Gastrocnemius medialis (tissue), 4 donors: ENCODE data around the gene TANGO2. TPM values are rescaled to one million over a fixed set of nuclear protein-coding genes. Genes with fewer than 3 reads are reported as not detected.

Source experiments
- ATAC-seq, 2 donors: fragments of 150-250 bp; one replicate each; pipeline ENCODE4 v1.9.1; 2016
- DNase-seq, 2 donors: peaks; one replicate each; pipeline ENCODE4 v3.0.0-alpha.2; 2019
- H3K27ac ChIP-seq, 4 donors: fragments of 200-600 bp; sonication (generic); 1 replicate in 1 of 4; 2 replicates in 3 of 4; pipeline ENCODE4 v1.5.1; 2016 to 2018; ENCODE audit warnings: mild to moderate bottlenecking in 2 of 4, moderate library complexity in 1 of 4
- H3K27me3 ChIP-seq, 3 donors: fragments of 200-600 bp; sonication (generic) in 2 of 3; 1 replicate in 1 of 3; 2 replicates in 2 of 3; pipeline versions ENCODE4 v1.5.1 to v1.6.0; 2016 to 2019; ENCODE audit warnings: mild to moderate bottlenecking in 1 of 3, moderate library complexity in 1 of 3
- H3K36me3 ChIP-seq, 2 donors: fragments of 200-600 bp; sonication (generic) in 1 of 2; one replicate each; pipeline ENCODE4 v1.5.1; 2017 to 2018
- H3K4me1 ChIP-seq, 2 donors: fragments of 200-600 bp; sonication (generic) in 1 of 2; one replicate each; pipeline ENCODE4 v1.5.1; 2016 to 2017; ENCODE audit warnings: mild to moderate bottlenecking in 2 of 2
- H3K4me3 ChIP-seq, 4 donors: fragments of 200-600 bp; sonication (generic) in 3 of 4; 1 replicate in 1 of 4; 2 replicates in 3 of 4; pipeline ENCODE4 v1.5.1; 2016 to 2019; ENCODE audit warnings: mild to moderate bottlenecking in 2 of 4
- H3K9me3 ChIP-seq, 3 donors: fragments of 200-600 bp; sonication (generic) in 2 of 3; 1 replicate in 1 of 3; 2 replicates in 2 of 3; pipeline ENCODE4 v1.5.1; 2016 to 2019
- CTCF ChIP-seq, 5 experiments: fragments of 450-650 bp in 3 of 5; fragments of 200-600 bp in 2 of 5; sonication (generic) in 2 of 5; IDR thresholded peaks in 4 of 5; conservative IDR thresholded peaks in 1 of 5; 1 replicate in 4 of 5; 2 replicates in 1 of 5; pipeline ENCODE4 v1.5.1; 2016 to 2019; ENCODE audit warnings: antibody characterized with exemption in 5 of 5, mild to moderate bottlenecking in 3 of 5, moderate library complexity in 3 of 5
- POLR2A ChIP-seq, 2 donors: fragments of 450-650 bp; IDR thresholded peaks; one replicate each; pipeline ENCODE4 v1.6.1; 2017; ENCODE audit warnings: antibody characterized with exemption in 2 of 2, mild to moderate bottlenecking in 2 of 2, moderate library complexity in 2 of 2
- in situ Hi-C, 4 donors: fragments of 200-750 bp; cut with MboI; loops; one replicate each; pipeline versions ENCODE4 v1.15.0 to v1.8.0; 2017; ENCODE audit warnings: low sequenced_read_pairs in 4 of 4
- intact Hi-C: fragments of 100-400 bp; cut with DNase I; formaldehyde crosslinking; loops from one replicate; pipeline ENCODE4 v1.15.1; 2023; ENCODE audit warnings: low total_unique reads
- total RNA-seq, 4 donors: library from RNA; depleted of rRNA; stranded (reverse); fragments of >200 nt; gene quantifications; one replicate each; pipeline versions ENCODE4 v1.1.0 to v1.2.3, GENCODE V29; 2016

TANGO2 gene
- total RNA-seq, 4 donors from 2014 or later: 43.0 to 115 (median 52.5) TPM

GRCh38 chr22:20079745-20080444, 59.0 kb downstream of the TANGO2 start, which contains the start of gene DGCR8:
DGCR8 (plus strand) TSS chr22:20080241; CDS start chr22:20085964, 5,723 bp downstream.
- Histone ChIP-seq H3K27ac (peak within 1 kb of the TSS; percentile 83 to 96 (median 86)), H3K27me3 (no peaks in the 10 kb centered on the region), H3K4me1 (peaks cover 43 to 50% of the 10 kb centered on the region in 2 donors), H3K9me3 (no peaks in the 10 kb centered on the region), H3K4me3 (peak within 1 kb of the TSS; percentile 61 to 87 (median 75)), H3K36me3 (no peaks in the 10 kb centered on the region)
- DNase-seq: peak; percentile 90 to 94
- TF ChIP-seq POLR2A (IDR thresholded peaks at IDR 0.05) (peak; percentile 62 to 65), CTCF (IDR thresholded peaks at IDR 0.05 in 4 of 5, conservative IDR thresholded peaks at IDR 0.05 in 1 of 5) (peak in 1 of 5 experiments; percentile 6)
- ATAC-seq: peak; percentile 84 to 86
- intact Hi-C loops: loop anchor here (1.0 to 10.0 kb wide), 5 partner anchors 37 to 417 kb away; partner anchors contain the start of genes KLHL22, TANGO2 and TRMT2A
- in situ Hi-C loops: no loop called here

GRCh38 chr22:20080445-20080775, 59.5 kb downstream of the TANGO2 start:
- H3K9me3 ChIP-seq: no peaks in the 10 kb centered on the region
- no peaks in the 10 kb centered on the region for H3K27me3 ChIP-seq
- in situ Hi-C loops (no loop called here), intact Hi-C loops (loop anchor here (1.0 to 10.0 kb wide), 4 partner anchors 50 to 417 kb away; partner anchors contain the start of genes KLHL22 and TANGO2)
- H3K4me1 ChIP-seq: peaks cover 48 to 55% of the 10 kb centered on the region in 2 donors
- no peaks in the 10 kb centered on the region for H3K36me3 ChIP-seq
- TF ChIP-seq POLR2A (IDR thresholded peaks at IDR 0.05) (no peak), CTCF (IDR thresholded peaks at IDR 0.05 in 4 of 5, conservative IDR thresholded peaks at IDR 0.05 in 1 of 5) (no peak)
- peak; percentile 34 to 56 for DNase-seq
- peak overlapping the region; percentile 61 to 87 (median 75) for H3K4me3 ChIP-seq
- ATAC-seq: peak; percentile 74 to 80
- H3K27ac ChIP-seq: peak overlapping the region; percentile 83 to 96 (median 84)

- TF ChIP-seq CTCF (IDR thresholded peaks at IDR 0.05 in 4 of 5, conservative IDR thresholded peaks at IDR 0.05 in 1 of 5) (no peak), POLR2A (IDR thresholded peaks at IDR 0.05) (no peak)
- intact Hi-C loops: loop anchor here (1.0 to 10.0 kb wide), 4 partner anchors 49 to 416 kb away; partner anchors contain the start of genes KLHL22 and TANGO2
- in situ Hi-C loops: no loop called here
- Histone ChIP-seq H3K36me3 (peaks cover 0 to 5% of the 10 kb centered on the region in 2 donors), H3K27ac (peak overlapping the region; percentile 83 to 96 (median 84)), H3K4me3 (peak overlapping the region; percentile 61 to 87 (median 75)), H3K27me3 (no peaks in the 10 kb centered on the region), H3K4me1 (peaks cover 49 to 56% of the 10 kb centered on the region in 2 donors), H3K9me3 (no peaks in the 10 kb centered on the region)
- no peak for DNase-seq
- no peak for ATAC-seq
These were observed 60.1 kb downstream of the TANGO2 start for GRCh38 chr22:20080776-20081654.

GRCh38 chr22:20083157-20083890, 62.4 kb downstream of the TANGO2 start:
- H3K9me3 ChIP-seq: no peaks in the 10 kb centered on the region
- intact Hi-C loops (loop anchor here (5.0 to 10.0 kb wide), 2 partner anchors 109 to 414 kb away; partner anchors contain the start of gene KLHL22), in situ Hi-C loops (no loop called here)
- no peak for DNase-seq
- H3K27me3 ChIP-seq: no peaks in the 10 kb centered on the region
- no peak overlapping the region for H3K4me3 ChIP-seq
- no peak for ATAC-seq
- TF ChIP-seq CTCF (IDR thresholded peaks at IDR 0.05 in 4 of 5, conservative IDR thresholded peaks at IDR 0.05 in 1 of 5) (no peak), POLR2A (IDR thresholded peaks at IDR 0.05) (no peak)
- H3K36me3 ChIP-seq: peaks cover 0 to 28% of the 10 kb centered on the region in 2 donors
- H3K4me1 ChIP-seq: peaks cover 49 to 56% of the 10 kb centered on the region in 2 donors
- H3K27ac ChIP-seq: peak overlapping the region in 3 of 4 donors; percentile 32 to 85 (median 69)
